ENCODE measurements around the gene PRRX1. TPM values are rescaled to one million over a fixed set of nuclear protein-coding genes. Genes with fewer than 3 reads are reported as not detected.

PRRX1 gene
- total RNA-seq, 1 donor from 2014 or later: 12.5 TPM

DNA sequence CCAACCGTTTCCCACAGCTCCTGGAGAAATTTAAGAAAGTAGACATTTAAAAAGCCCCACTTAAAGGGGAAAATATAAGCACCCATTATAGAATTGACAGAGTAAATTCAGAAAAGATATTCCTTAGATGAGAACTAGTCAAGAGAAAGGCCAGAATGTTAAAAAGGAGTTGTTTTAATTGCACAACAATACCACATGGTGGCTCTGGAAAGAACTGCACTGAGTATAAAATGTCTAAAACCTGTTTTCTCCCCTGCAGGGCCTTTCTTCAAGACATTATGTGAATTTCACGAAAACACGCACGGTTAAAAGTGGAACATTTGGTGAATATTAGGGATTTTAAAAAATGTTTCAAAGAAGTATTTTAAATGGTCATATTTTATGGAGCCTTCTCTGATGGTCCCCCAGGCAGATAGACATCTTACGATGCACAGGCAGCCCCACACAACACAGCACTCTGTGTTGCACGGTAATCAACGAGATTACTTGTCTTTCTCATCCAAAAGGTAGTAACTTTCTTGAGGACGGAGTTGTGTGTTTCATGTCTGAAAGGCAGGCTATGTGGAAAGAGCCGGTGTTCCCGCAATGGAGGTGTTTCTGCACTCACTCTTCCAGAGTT is 101.9 kb downstream of the PRRX1 start:
- no peak for DNase-seq (ENCODE audit: low spot score)

DNA sequence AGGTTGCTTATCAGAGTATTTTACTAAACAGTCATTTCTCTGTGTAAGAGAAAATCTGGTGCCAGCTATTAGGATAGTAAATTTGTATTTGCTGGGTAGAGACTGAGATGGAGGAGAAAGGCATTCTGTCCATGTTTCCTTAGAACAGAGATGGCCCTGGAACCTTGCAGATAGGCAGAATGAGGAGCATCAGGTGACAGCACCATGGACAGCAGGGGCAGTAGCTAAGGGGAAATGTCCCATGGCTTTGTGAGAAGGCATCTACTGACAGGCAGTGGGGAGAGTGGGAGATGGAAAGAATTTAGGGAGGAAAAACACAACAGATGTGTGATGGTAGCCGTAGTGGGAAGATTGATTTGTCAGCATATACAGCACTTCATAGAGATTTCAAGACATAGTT is 105.0 kb downstream of the PRRX1 start:
- no peak for DNase-seq (ENCODE audit: low spot score)

DNA sequence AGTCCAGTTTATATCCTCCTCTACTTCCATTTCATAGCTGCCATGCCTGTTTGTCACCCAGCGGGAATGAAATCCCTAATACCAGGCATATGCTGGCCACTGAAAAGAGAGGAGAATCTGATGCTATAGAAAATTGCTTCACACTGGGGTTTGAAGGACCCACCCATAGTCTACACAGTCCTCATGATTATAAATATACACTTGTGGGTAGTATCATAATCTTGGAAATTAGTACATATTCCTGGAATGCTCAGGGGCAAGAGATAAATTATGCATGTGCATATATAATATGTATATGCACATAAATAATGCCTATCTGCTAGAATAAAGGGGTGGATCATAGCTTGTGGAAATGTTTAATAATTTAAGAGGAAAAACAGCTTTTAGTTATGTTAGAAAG is 105.8 kb downstream of the PRRX1 start:
- no peak for DNase-seq (ENCODE audit: low spot score)

DNA sequence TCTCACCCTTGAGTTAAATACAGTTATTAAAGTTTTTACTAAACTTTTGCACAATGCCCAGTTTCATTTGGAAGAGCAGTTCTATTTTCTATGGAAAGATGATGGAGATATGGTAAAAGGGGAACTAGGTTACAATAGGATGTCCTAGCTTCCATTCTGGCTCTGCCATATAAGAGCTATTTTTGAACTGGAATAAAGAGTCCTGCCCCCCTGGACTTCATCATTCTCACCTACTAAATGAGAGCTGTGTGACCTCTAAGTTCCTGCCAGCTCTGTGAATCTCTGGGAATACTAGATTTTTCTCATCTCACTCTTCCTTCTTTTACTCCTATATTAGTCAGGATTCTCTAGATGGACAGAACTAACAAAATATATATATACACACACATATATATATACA is 106.3 kb downstream of the PRRX1 start:
- DNase-seq (ENCODE audit: low spot score): no peak

DNA sequence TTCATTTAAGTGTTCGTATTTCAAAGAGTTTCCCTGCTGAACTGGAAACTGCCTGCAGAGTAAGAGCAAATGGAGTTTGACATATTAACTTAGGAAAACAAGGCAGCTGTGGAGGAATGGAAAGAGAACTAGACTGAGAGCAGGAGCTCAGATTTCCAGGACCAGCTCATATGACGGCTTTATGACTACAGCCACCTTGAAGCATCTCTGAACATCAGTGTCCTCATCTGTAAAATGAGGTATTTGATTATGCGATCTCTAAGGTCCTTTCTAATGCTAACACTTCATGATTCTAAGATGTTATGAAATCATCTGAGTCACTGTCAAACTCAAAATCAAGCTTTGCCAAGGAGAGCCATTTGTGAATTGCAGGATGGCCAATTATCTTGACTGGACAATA is 112.3 kb downstream of the PRRX1 start:
- DNase-seq (ENCODE audit: low spot score): no peak

DNA sequence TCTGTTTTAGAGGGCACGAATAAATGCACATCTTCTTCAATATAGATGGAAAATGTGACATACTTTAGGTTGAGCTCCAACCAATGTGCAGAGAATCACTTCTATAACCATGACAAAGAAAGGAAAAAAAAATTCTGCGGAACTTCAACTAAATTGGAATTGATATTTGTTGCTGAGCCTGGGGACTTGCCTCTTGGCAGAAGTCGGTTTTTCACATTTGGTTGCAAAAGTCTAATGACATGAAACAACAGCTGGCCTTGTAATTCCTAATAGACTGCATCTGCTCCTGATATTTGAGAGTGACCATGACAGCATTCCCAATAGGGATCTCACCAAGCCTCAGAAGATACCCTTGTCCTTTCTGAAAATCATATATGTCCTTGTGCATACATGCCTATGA is 112.8 kb downstream of the PRRX1 start:
- no peak for DNase-seq (ENCODE audit: low spot score)

Other genes with a start within 250 kb of the PRRX1 start
- gene GORAB, start 132.0 kb upstream of the PRRX1 start, total RNA-seq: 9.7 TPM

Data from mucosa of gallbladder (tissue), 1 donor.